GM23338 (cell line): ENCODE data around the gene SURF4. TPM values are rescaled to one million over a fixed set of nuclear protein-coding genes. Genes with fewer than 3 reads are reported as not detected.

Experiments used
- ATAC-seq: fragments of 200-7000 bp; cut with Tn5 transposase; 3 replicates; pipeline ENCODE4 v1.9.1; 2020
- DNase-seq: peaks from one replicate; pipeline ENCODE4 v3.0.0-alpha.2; 2015; ENCODE audit warnings: low spot score
- H2AFZ ChIP-seq: fragments of 200-600 bp; sonication (generic); 2 replicates; pipeline ENCODE4 v1.8.0; 2016; ENCODE audit warnings: antibody characterized with exemption, mild to moderate bottlenecking, moderate library complexity
- H3F3A ChIP-seq: fragments of 200-600 bp; sonication (generic); replicated peaks from 2 replicates; pipeline ENCODE4 v1.8.0; 2017; ENCODE audit warnings: antibody characterized with exemption, mixed run types, low read depth
- H3K27ac ChIP-seq: fragments of 200-600 bp; sonication (generic); 2 replicates; pipeline ENCODE4 v1.6.1; 2016; ENCODE audit warnings: low read depth
- H3K27me3 ChIP-seq: fragments of 200-600 bp; sonication (generic); 2 replicates; pipeline ENCODE4 v1.8.0; 2016; ENCODE audit warnings: mild to moderate bottlenecking, mixed run types, moderate library complexity; ENCODE audit not compliant: insufficient read depth
- H3K36me3 ChIP-seq: fragments of 200-600 bp; sonication (generic); 2 replicates; pipeline ENCODE4 v1.8.0; 2016; ENCODE audit warnings: mild to moderate bottlenecking; ENCODE audit not compliant: insufficient read depth
- H3K4me1 ChIP-seq: fragments of 200-600 bp; sonication (generic); 2 replicates; pipeline ENCODE4 v1.8.0; 2016; ENCODE audit warnings: mild to moderate bottlenecking, moderate library complexity; ENCODE audit not compliant: insufficient read depth
- H3K4me2 ChIP-seq: fragments of 200-600 bp; sonication (generic); 2 replicates; pipeline ENCODE4 v1.7.1; 2017; ENCODE audit warnings: mixed run types
- H3K4me3 ChIP-seq: fragments of 200-600 bp; sonication (generic); 2 replicates; pipeline ENCODE4 v1.6.1; 2016; ENCODE audit warnings: mixed run types
- H3K79me2 ChIP-seq: fragments of 200-600 bp; sonication (generic); replicated peaks from 2 replicates; pipeline ENCODE4 v1.8.0; 2017; ENCODE audit warnings: mild to moderate bottlenecking; ENCODE audit not compliant: insufficient read depth
- H3K9me2 ChIP-seq: fragments of 200-600 bp; sonication (generic); 2 replicates; pipeline ENCODE4 v1.8.0; 2017; ENCODE audit not compliant: insufficient read depth
- H4K20me1 ChIP-seq: fragments of 200-600 bp; sonication (generic); replicated peaks from 2 replicates; pipeline ENCODE4 v1.8.0; 2017; ENCODE audit warnings: mild to moderate bottlenecking; ENCODE audit not compliant: insufficient read depth
- H3K27ac Mint-ChIP-seq: 2 replicates; pipeline ENCODE4 v1.8.0; 2020; ENCODE audit warnings: inconsistent platforms, mild to moderate bottlenecking, moderate library complexity, mixed read lengths
- H3K27me3 Mint-ChIP-seq: 3 replicates; pipeline ENCODE4 v1.8.0; 2022; ENCODE audit warnings: low read depth, mild to moderate bottlenecking, moderate library complexity, mixed read lengths, inconsistent platforms; ENCODE audit not compliant: insufficient read depth, poor library complexity
- H3K36me3 Mint-ChIP-seq: 3 replicates; pipeline ENCODE4 v1.8.0; 2021; ENCODE audit warnings: low read depth, mild to moderate bottlenecking, inconsistent platforms, moderate library complexity, mixed read lengths
- H3K4me1 Mint-ChIP-seq: 3 replicates; pipeline ENCODE4 v1.8.0; 2020; ENCODE audit warnings: mild to moderate bottlenecking, inconsistent platforms, mixed read lengths
- H3K4me3 Mint-ChIP-seq: 3 replicates; pipeline ENCODE4 v1.8.0; 2021; ENCODE audit warnings: moderate library complexity, mild to moderate bottlenecking, inconsistent platforms, mixed read lengths
- H3K9me3 Mint-ChIP-seq: 3 replicates; pipeline ENCODE4 v1.8.0; 2020; ENCODE audit warnings: moderate library complexity, mild to moderate bottlenecking, inconsistent platforms, mixed read lengths
- CREB1 ChIP-seq: fragments of 250-450 bp; sonication (Bioruptor Pico); IDR thresholded peaks from 2 replicates; pipeline ENCODE4 v1.5.0; 2020; ENCODE audit warnings: low read depth, mild to moderate bottlenecking, moderate library complexity
- CTCF ChIP-seq, 2 experiments: fragments of 200-600 bp in 1 of 2; sonication (generic) in 1 of 2; conservative IDR thresholded peaks; 2 replicates each; pipeline versions ENCODE4 v1.5.1 to v1.6.1; 2016 to 2017; ENCODE audit warnings: antibody characterized with exemption in 2 of 2, low read depth in 2 of 2, mild to moderate bottlenecking in 2 of 2, moderate library complexity in 1 of 2
- EZH2 ChIP-seq: fragments of 200-600 bp; sonication (generic); IDR thresholded peaks from one replicate; pipeline ENCODE4 v1.8.0; 2017; ENCODE audit warnings: antibody characterized with exemption, mild to moderate bottlenecking, low read depth; ENCODE audit not compliant: unreplicated experiment
- EZH2phosphoT487 ChIP-seq: fragments of 200-600 bp; sonication (generic); IDR thresholded peaks from one replicate; pipeline ENCODE4 v1.8.1; 2018; ENCODE audit warnings: antibody characterized with exemption; ENCODE audit not compliant: unreplicated experiment
- JUNB ChIP-seq: IDR thresholded peaks from one replicate; pipeline ENCODE4 v1.6.1; 2016; ENCODE audit warnings: antibody characterized with exemption; ENCODE audit not compliant: unreplicated experiment
- NANOG ChIP-seq: IDR thresholded peaks from 2 replicates; pipeline ENCODE4 v1.6.1; 2016; ENCODE audit warnings: antibody characterized with exemption, borderline replicate concordance
- POLR2AphosphoS5 ChIP-seq: IDR thresholded peaks from 2 replicates; pipeline ENCODE4 v1.6.1; 2016; ENCODE audit warnings: antibody characterized with exemption, low read depth
- STAT1 ChIP-seq: IDR thresholded peaks from one replicate; pipeline ENCODE4 v1.6.1; 2016; ENCODE audit warnings: antibody characterized with exemption; ENCODE audit not compliant: unreplicated experiment
- ZNF114 ChIP-seq: fragments of 250-450 bp; sonication (Bioruptor Pico); IDR thresholded peaks from 2 replicates; pipeline ENCODE4 v1.5.0; 2020; ENCODE audit warnings: mild to moderate bottlenecking, moderate library complexity
- ZNF331 ChIP-seq: fragments of 250-450 bp; sonication (Bioruptor Pico); IDR thresholded peaks from 2 replicates; pipeline ENCODE4 v1.5.0; 2020; ENCODE audit warnings: low read depth, mild to moderate bottlenecking, moderate library complexity
- ZNF462 ChIP-seq: fragments of 250-450 bp; sonication (Bioruptor Pico); IDR thresholded peaks from 2 replicates; pipeline ENCODE4 v1.5.0; 2020; ENCODE audit warnings: mild to moderate bottlenecking, moderate library complexity
- polyA plus RNA-seq: library from polyadenylated mRNA; unstranded; fragments of >200 nt; fragmentation: Nextera tagmentation; extraction: Ambion mirVana; gene quantifications from 2 replicates; pipeline ENCODE4 v1.2.1, GENCODE V29; 2016
- total RNA-seq: library from RNA; depleted of rRNA; stranded (reverse); fragments of >200 nt; shearing (Covaris generic); gene quantifications from 2 replicates; pipeline ENCODE4 v1.2.3, GENCODE V29; 2014
- TF ChIP-seq, protein P1 (sequence below): IDR thresholded peaks from 2 replicates; pipeline ENCODE4 v1.6.1; 2016; ENCODE audit warnings: antibody characterized with exemption
- TF ChIP-seq, protein P2 (sequence below): IDR thresholded peaks from one replicate; pipeline ENCODE4 v1.6.1; 2018; ENCODE audit warnings: antibody characterized with exemption; ENCODE audit not compliant: unreplicated experiment

SURF4 gene
- total and polyA plus RNA-seq, 2 experiments from 2014 or later: 66.3 to 242 TPM

- Histone ChIP-seq H3K4me1 (peaks cover 4% of the 10 kb centered on the region; the same call in 1 of the 2 replicates), H3K79me2 (no peaks in the 10 kb centered on the region), H3K36me3 (no peaks in the 10 kb centered on the region), H3K27ac (no peak overlapping the region), H3K4me2 (no peak overlapping the region), H2AFZ (no peak overlapping the region), H3K9me2 (peaks cover 11% of the 10 kb centered on the region; the same call in 1 of the 2 replicates), H4K20me1 (no peaks in the 10 kb centered on the region; the same call in 1 of the 2 replicates), H3F3A (no peaks in the 10 kb centered on the region), H3K4me3 (no peak overlapping the region), H3K27me3 (peaks cover 13% of the 10 kb centered on the region)
- H3K36me3 Mint-ChIP-seq: no peaks in the 10 kb centered on the region
- no peak overlapping the region for H3K4me3 Mint-ChIP-seq
- ATAC-seq: no peak
- H3K27me3 Mint-ChIP-seq: peaks cover 20% of the 10 kb centered on the region
- H3K4me1 Mint-ChIP-seq: no peaks in the 10 kb centered on the region
- TF ChIP-seq ZNF114 (CRISPR knock-in tag): no peak
- no peak for TF ChIP-seq JUNB
- TF ChIP-seq ZNF462: no peak
- TF ChIP-seq, protein P1, sequence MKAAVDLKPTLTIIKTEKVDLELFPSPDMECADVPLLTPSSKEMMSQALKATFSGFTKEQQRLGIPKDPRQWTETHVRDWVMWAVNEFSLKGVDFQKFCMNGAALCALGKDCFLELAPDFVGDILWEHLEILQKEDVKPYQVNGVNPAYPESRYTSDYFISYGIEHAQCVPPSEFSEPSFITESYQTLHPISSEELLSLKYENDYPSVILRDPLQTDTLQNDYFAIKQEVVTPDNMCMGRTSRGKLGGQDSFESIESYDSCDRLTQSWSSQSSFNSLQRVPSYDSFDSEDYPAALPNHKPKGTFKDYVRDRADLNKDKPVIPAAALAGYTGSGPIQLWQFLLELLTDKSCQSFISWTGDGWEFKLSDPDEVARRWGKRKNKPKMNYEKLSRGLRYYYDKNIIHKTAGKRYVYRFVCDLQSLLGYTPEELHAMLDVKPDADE: no peak
- no peak for TF ChIP-seq EZH2phosphoT487
- no peak for TF ChIP-seq POLR2AphosphoS5
- TF ChIP-seq STAT1: no peak
- no peak for TF ChIP-seq CREB1
- TF ChIP-seq NANOG: no peak
- no peak for TF ChIP-seq ZNF331 (CRISPR knock-in tag)
- TF ChIP-seq CTCF (conservative IDR thresholded peaks at IDR 0.05; ENCODE audit: low read depth in 2 of 2): no peak
- no peak for TF ChIP-seq EZH2
- TF ChIP-seq, protein P2, sequence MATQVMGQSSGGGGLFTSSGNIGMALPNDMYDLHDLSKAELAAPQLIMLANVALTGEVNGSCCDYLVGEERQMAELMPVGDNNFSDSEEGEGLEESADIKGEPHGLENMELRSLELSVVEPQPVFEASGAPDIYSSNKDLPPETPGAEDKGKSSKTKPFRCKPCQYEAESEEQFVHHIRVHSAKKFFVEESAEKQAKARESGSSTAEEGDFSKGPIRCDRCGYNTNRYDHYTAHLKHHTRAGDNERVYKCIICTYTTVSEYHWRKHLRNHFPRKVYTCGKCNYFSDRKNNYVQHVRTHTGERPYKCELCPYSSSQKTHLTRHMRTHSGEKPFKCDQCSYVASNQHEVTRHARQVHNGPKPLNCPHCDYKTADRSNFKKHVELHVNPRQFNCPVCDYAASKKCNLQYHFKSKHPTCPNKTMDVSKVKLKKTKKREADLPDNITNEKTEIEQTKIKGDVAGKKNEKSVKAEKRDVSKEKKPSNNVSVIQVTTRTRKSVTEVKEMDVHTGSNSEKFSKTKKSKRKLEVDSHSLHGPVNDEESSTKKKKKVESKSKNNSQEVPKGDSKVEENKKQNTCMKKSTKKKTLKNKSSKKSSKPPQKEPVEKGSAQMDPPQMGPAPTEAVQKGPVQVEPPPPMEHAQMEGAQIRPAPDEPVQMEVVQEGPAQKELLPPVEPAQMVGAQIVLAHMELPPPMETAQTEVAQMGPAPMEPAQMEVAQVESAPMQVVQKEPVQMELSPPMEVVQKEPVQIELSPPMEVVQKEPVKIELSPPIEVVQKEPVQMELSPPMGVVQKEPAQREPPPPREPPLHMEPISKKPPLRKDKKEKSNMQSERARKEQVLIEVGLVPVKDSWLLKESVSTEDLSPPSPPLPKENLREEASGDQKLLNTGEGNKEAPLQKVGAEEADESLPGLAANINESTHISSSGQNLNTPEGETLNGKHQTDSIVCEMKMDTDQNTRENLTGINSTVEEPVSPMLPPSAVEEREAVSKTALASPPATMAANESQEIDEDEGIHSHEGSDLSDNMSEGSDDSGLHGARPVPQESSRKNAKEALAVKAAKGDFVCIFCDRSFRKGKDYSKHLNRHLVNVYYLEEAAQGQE: no peak
- no peak for DNase-seq
- H3K27ac Mint-ChIP-seq: no peak overlapping the region
- peaks cover 14% of the 10 kb centered on the region; the same call in 2 of the 3 replicates for H3K9me3 Mint-ChIP-seq
Observed at GRCh38 chr9:133380734-133381133, 4.9 kb upstream of the SURF4 start.
